Suprapubic skin (tissue), 4 donors: ENCODE measurements around the gene AVPR1B. TPM values are rescaled to one million over a fixed set of nuclear protein-coding genes. Genes with fewer than 3 reads are reported as not detected.

Experiments used
- DNase-seq, 2 donors: peaks; one replicate each; pipeline ENCODE4 v3.0.0-alpha.2; 2019; ENCODE audit warnings: low spot score in 2 of 2
- H3K27ac ChIP-seq: fragments of 200-600 bp; sonication (generic); one replicate; pipeline ENCODE4 v1.5.1; 2019
- H3K27me3 ChIP-seq: fragments of 200-600 bp; sonication (generic); one replicate; pipeline ENCODE4 v1.5.1; 2019
- H3K36me3 ChIP-seq: fragments of 200-600 bp; sonication (generic); one replicate; pipeline ENCODE4 v1.5.1; 2019
- H3K4me1 ChIP-seq: fragments of 200-600 bp; sonication (generic); one replicate; pipeline ENCODE4 v1.5.1; 2019
- H3K4me3 ChIP-seq: fragments of 200-600 bp; sonication (generic); one replicate; pipeline ENCODE4 v1.5.1; 2019; ENCODE audit warnings: mild to moderate bottlenecking
- H3K9me3 ChIP-seq: fragments of 200-600 bp; sonication (generic); one replicate; pipeline ENCODE4 v1.5.1; 2019
- CTCF ChIP-seq, 2 donors: fragments of 200-600 bp in 1 of 2; fragments of 450-650 bp in 1 of 2; sonication (generic) in 1 of 2; IDR thresholded peaks; one replicate each; pipeline ENCODE4 v1.5.1; 2016 to 2019; ENCODE audit warnings: antibody characterized with exemption in 2 of 2, mild to moderate bottlenecking in 1 of 2, moderate library complexity in 1 of 2
- EP300 ChIP-seq: sonication (generic); formaldehyde crosslinking; IDR thresholded peaks from one replicate; pipeline ENCODE4 v1.6.1; 2017; ENCODE audit warnings: antibody characterized with exemption
- POLR2A ChIP-seq, 2 donors: fragments of 450-650 bp; IDR thresholded peaks; one replicate each; pipeline ENCODE4 v1.6.1; 2017; ENCODE audit warnings: antibody characterized with exemption in 2 of 2, mild to moderate bottlenecking in 2 of 2, moderate library complexity in 2 of 2
- POLR2AphosphoS5 ChIP-seq, 3 donors: sonication (generic); formaldehyde crosslinking; IDR thresholded peaks; one replicate each; pipeline ENCODE4 v1.6.1; 2017; ENCODE audit warnings: antibody characterized with exemption in 3 of 3
- WGBS: methylation state at CpG from one replicate; pipeline ENCODE4 v1.1.5; 2018; 5-methylcytosine and 5-hydroxymethylcytosine counted together
- total RNA-seq, 4 donors: library from RNA; depleted of rRNA; stranded (reverse); fragments of >200 nt; gene quantifications; one replicate each; pipeline ENCODE4 v1.1.0, GENCODE V29; 2016

Gene AVPR1B
- total RNA-seq, 4 donors from 2014 or later, result not detected

GRCh38 chr1:206120406-206120805 lies 3.2 kb upstream of the AVPR1B start:
- DNase-seq, result no peak
- Histone ChIP-seq H3K36me3 (no peaks in the 10 kb centered on the region), H3K27ac (no peak overlapping the region), H3K9me3 (no peaks in the 10 kb centered on the region), H3K27me3 (peaks cover 14% of the 10 kb centered on the region), H3K4me3 (no peak overlapping the region), H3K4me1 (peaks cover 11% of the 10 kb centered on the region)
- TF ChIP-seq POLR2A (IDR thresholded peaks at IDR 0.05) (no peak), POLR2AphosphoS5 (IDR thresholded peaks at IDR 0.05) (no peak), CTCF (IDR thresholded peaks at IDR 0.05) (no peak), EP300 (no peak)

- Histone ChIP-seq H3K4me3 (peak overlapping the region; percentile 52), H3K27ac (no peak overlapping the region), H3K27me3 (peaks cover 14% of the 10 kb centered on the region), H3K9me3 (no peaks in the 10 kb centered on the region), H3K4me1 (peaks cover 22% of the 10 kb centered on the region), H3K36me3 (no peaks in the 10 kb centered on the region)
- WGBS, result 22% methylated on average over 5 of the region's 5 CpGs
- DNase-seq, result no peak
- no peak for TF ChIP-seq POLR2A (IDR thresholded peaks at IDR 0.05)
Observed at GRCh38 chr1:206116873-206117150, 376 bp downstream of the AVPR1B start.

GRCh38 chr1:206116191-206116872 lies 856 bp downstream of the AVPR1B start:
- no peak for TF ChIP-seq POLR2AphosphoS5 (IDR thresholded peaks at IDR 0.05)
- TF ChIP-seq CTCF (IDR thresholded peaks at IDR 0.05), result no peak
- no peak for TF ChIP-seq EP300
- no peak for TF ChIP-seq POLR2A (IDR thresholded peaks at IDR 0.05)
- H3K27me3 ChIP-seq, result peaks cover 14% of the 10 kb centered on the region
- H3K27ac ChIP-seq, result no peak overlapping the region
- 94% methylated on average over 23 of the region's 25 CpGs for WGBS
- DNase-seq, result no peak
- peaks cover 22% of the 10 kb centered on the region for H3K4me1 ChIP-seq
- H3K36me3 ChIP-seq, result no peaks in the 10 kb centered on the region
- no peaks in the 10 kb centered on the region for H3K9me3 ChIP-seq
- H3K4me3 ChIP-seq, result no peak overlapping the region

GRCh38 chr1:206115791-206116190 lies 1.4 kb downstream of the AVPR1B start:
- no peak overlapping the region for H3K27ac ChIP-seq
- H3K4me1 ChIP-seq, result peaks cover 22% of the 10 kb centered on the region
- H3K4me3 ChIP-seq, result no peak overlapping the region
- DNase-seq, result no peak
- H3K36me3 ChIP-seq, result no peaks in the 10 kb centered on the region
- H3K27me3 ChIP-seq, result peaks cover 14% of the 10 kb centered on the region
- WGBS, result 95% methylated on average over 8 of the region's 8 CpGs
- H3K9me3 ChIP-seq, result no peaks in the 10 kb centered on the region
- TF ChIP-seq CTCF (IDR thresholded peaks at IDR 0.05) (no peak), POLR2AphosphoS5 (IDR thresholded peaks at IDR 0.05) (no peak), POLR2A (IDR thresholded peaks at IDR 0.05) (no peak), EP300 (no peak)

- no peak for DNase-seq
- peaks cover 14% of the 10 kb centered on the region for H3K27me3 ChIP-seq
- H3K4me1 ChIP-seq, result peaks cover 22% of the 10 kb centered on the region
- H3K36me3 ChIP-seq, result no peaks in the 10 kb centered on the region
- WGBS, result 71% methylated on average over 6 of the region's 6 CpGs
- TF ChIP-seq POLR2A (IDR thresholded peaks at IDR 0.05) (no peak), EP300 (no peak), POLR2AphosphoS5 (IDR thresholded peaks at IDR 0.05) (no peak), CTCF (IDR thresholded peaks at IDR 0.05) (no peak)
- no peak overlapping the region for H3K4me3 ChIP-seq
- no peaks in the 10 kb centered on the region for H3K9me3 ChIP-seq
- no peak overlapping the region for H3K27ac ChIP-seq
Observed at GRCh38 chr1:206114692-206115640, 2.2 kb downstream of the AVPR1B start.
